Prostate gland (tissue), 2 donors: ENCODE results near the gene SLC8A3.

ENCODE experiments used
- POLR2A ChIP-seq: fragments of 450-650 bp; IDR thresholded peaks from one replicate; pipeline ENCODE4 v1.6.1; 2016; ENCODE audit warnings: antibody characterized with exemption, mild to moderate bottlenecking
- POLR2AphosphoS5 ChIP-seq: sonication (generic); formaldehyde crosslinking; IDR thresholded peaks from one replicate; pipeline ENCODE4 v1.6.1; 2017; ENCODE audit warnings: antibody characterized with exemption
- TF ChIP-seq, protein P1 (sequence below), 4 experiments: fragments of 200-600 bp in 2 of 4; fragments of 450-650 bp in 2 of 4; sonication (generic) in 2 of 4; IDR thresholded peaks; 1 replicate in 3 of 4; 2 replicates in 1 of 4; pipeline ENCODE4 v1.5.1; 2016 to 2019; ENCODE audit warnings: antibody characterized with exemption in 4 of 4, mild to moderate bottlenecking in 2 of 4, moderate library complexity in 2 of 4

DNA sequence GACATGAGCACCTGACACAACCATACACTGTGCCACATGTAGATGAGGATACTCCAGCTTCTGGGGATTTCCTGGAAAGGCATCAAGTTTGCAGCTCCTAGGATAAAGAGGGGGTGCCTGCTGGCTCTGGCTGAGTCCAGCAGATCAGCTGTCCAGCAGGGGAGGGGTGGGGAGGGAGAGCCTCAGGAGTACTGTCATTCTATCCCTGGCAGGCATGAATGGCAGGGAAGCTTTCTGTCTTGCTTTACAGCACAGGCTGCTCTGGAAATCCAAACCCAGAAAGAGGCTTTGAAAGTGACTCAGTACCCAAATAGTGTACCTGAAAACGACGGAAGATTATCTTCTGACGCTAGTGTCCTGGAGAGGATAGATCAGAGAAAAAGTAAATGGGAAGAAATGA is 32.2 kb downstream of the SLC8A3 start:
- TF ChIP-seq, protein P1, sequence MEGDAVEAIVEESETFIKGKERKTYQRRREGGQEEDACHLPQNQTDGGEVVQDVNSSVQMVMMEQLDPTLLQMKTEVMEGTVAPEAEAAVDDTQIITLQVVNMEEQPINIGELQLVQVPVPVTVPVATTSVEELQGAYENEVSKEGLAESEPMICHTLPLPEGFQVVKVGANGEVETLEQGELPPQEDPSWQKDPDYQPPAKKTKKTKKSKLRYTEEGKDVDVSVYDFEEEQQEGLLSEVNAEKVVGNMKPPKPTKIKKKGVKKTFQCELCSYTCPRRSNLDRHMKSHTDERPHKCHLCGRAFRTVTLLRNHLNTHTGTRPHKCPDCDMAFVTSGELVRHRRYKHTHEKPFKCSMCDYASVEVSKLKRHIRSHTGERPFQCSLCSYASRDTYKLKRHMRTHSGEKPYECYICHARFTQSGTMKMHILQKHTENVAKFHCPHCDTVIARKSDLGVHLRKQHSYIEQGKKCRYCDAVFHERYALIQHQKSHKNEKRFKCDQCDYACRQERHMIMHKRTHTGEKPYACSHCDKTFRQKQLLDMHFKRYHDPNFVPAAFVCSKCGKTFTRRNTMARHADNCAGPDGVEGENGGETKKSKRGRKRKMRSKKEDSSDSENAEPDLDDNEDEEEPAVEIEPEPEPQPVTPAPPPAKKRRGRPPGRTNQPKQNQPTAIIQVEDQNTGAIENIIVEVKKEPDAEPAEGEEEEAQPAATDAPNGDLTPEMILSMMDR (IDR thresholded peaks at IDR 0.05): no peak
- TF ChIP-seq POLR2A (no peak), POLR2AphosphoS5 (no peak)
